Hepatocyte (in vitro differentiated cells): ENCODE results near the gene DENND1A. TPM values are rescaled to one million over a fixed set of nuclear protein-coding genes. Genes with fewer than 3 reads are reported as not detected.

Experiments used
- DNase-seq: peaks from one replicate; pipeline ENCODE4 v3.0.0-alpha.2; 2016; ENCODE audit warnings: low spot score
- H2AFZ ChIP-seq: fragments of 200-600 bp; sonication (generic); 2 replicates; pipeline ENCODE4 v1.6.0; 2016; ENCODE audit warnings: antibody characterized with exemption, mild to moderate bottlenecking
- H3K27ac ChIP-seq: fragments of 200-600 bp; sonication (generic); 2 replicates; pipeline ENCODE4 v1.5.1; 2016; ENCODE audit warnings: mild to moderate bottlenecking
- H3K27me3 ChIP-seq: fragments of 200-600 bp; sonication (generic); 2 replicates; pipeline ENCODE4 v1.6.1; 2016
- H3K36me3 ChIP-seq: fragments of 200-600 bp; sonication (generic); replicated peaks from 2 replicates; pipeline ENCODE4 v1.5.1; 2016; ENCODE audit warnings: low read depth; ENCODE audit not compliant: insufficient read depth
- H3K4me1 ChIP-seq: fragments of 200-600 bp; sonication (generic); 2 replicates; pipeline ENCODE4 v1.5.1; 2016; ENCODE audit warnings: mild to moderate bottlenecking, moderate library complexity; ENCODE audit not compliant: insufficient read depth
- H3K4me2 ChIP-seq: fragments of 200-600 bp; sonication (generic); 2 replicates; pipeline ENCODE4 v1.6.0; 2016
- H3K4me3 ChIP-seq: fragments of 200-600 bp; sonication (generic); 2 replicates; pipeline ENCODE4 v1.5.1; 2016; ENCODE audit warnings: mild to moderate bottlenecking
- H3K79me2 ChIP-seq: fragments of 200-600 bp; sonication (generic); 2 replicates; pipeline ENCODE4 v1.6.0; 2017; ENCODE audit warnings: mild to moderate bottlenecking
- H3K9me2 ChIP-seq: fragments of 200-600 bp; sonication (generic); replicated peaks from 2 replicates; pipeline ENCODE4 v1.6.0; 2017; ENCODE audit warnings: mild to moderate bottlenecking; ENCODE audit not compliant: insufficient read depth
- H3K9me3 ChIP-seq: fragments of 200-600 bp; sonication (generic); 2 replicates; pipeline ENCODE4 v1.5.1; 2016; ENCODE audit warnings: low read depth, mild to moderate bottlenecking
- H4K20me1 ChIP-seq: fragments of 200-600 bp; sonication (generic); 2 replicates; pipeline ENCODE4 v1.6.0; 2016; ENCODE audit warnings: mild to moderate bottlenecking; ENCODE audit not compliant: insufficient read depth, poor library complexity, severe bottlenecking
- EZH2 ChIP-seq: fragments of 200-600 bp; sonication (generic); IDR thresholded peaks from 2 replicates; pipeline ENCODE4 v1.6.1; 2016; ENCODE audit warnings: antibody characterized with exemption, mild to moderate bottlenecking, borderline replicate concordance
- EZH2phosphoT487 ChIP-seq: fragments of 200-600 bp; sonication (generic); IDR thresholded peaks from one replicate; pipeline ENCODE4 v1.6.1; 2018; ENCODE audit warnings: antibody characterized with exemption, mild to moderate bottlenecking, low read depth, moderate library complexity; ENCODE audit not compliant: unreplicated experiment, severe bottlenecking
- whole genome bisulfite sequencing: methylation state at CpG from one replicate; pipeline ENCODE4 v1.1.6; 2016; ENCODE audit warnings: low lambda C conversion rate; ENCODE audit errors: missing lambda C conversion rate; 5-methylcytosine and 5-hydroxymethylcytosine counted together
- polyA plus RNA-seq: library from polyadenylated mRNA; unstranded; fragments of >200 nt; fragmentation: Nextera tagmentation; extraction: Ambion mirVana; gene quantifications from 2 replicates; pipeline ENCODE4 v1.2.1, GENCODE V29; 2016
- total RNA-seq: library from RNA; depleted of rRNA; stranded (reverse); fragments of >200 nt; gene quantifications from 2 replicates; pipeline ENCODE4 v1.2.3, GENCODE V29; 2014
- TF ChIP-seq, protein P1 (sequence below): fragments of 200-600 bp; sonication (generic); IDR thresholded peaks from 2 replicates; pipeline ENCODE4 v1.5.1; 2016; ENCODE audit warnings: antibody characterized with exemption, mild to moderate bottlenecking; ENCODE audit not compliant: poor library complexity

DENND1A gene
- total and polyA plus RNA-seq, 2 experiments from 2014 or later = 24.0 to 28.9 TPM

DNA sequence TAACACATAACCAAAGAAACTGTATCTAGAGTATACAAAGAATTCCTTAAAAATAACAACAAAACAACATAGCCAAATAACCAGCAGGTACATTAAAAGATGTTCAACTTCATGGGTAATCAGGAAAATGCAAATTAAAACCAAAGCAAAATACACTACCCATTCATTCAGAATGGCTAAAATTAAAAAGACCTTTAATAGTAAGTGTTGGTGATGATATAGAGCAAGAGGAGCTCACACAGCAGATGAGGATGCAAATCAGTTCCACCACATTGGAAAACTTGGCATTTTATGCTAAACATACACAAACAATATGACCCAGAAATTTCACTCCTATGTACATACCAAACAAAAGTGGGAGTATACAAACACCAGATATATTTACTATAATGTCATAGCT is 97.8 kb downstream of the DENND1A start:
- peaks cover 3% of the 10 kb centered on the region for H4K20me1 ChIP-seq
- peaks cover 6% of the 10 kb centered on the region for H3K9me3 ChIP-seq
- no peaks in the 10 kb centered on the region for H3K36me3 ChIP-seq
- H3K4me2 ChIP-seq = no peak overlapping the region
- no peak overlapping the region for H3K4me3 ChIP-seq
- no peaks in the 10 kb centered on the region for H3K27me3 ChIP-seq
- no peak for DNase-seq
- H3K79me2 ChIP-seq = peaks cover 21% of the 10 kb centered on the region
- H3K27ac ChIP-seq = no peak overlapping the region
- H3K4me1 ChIP-seq = no peaks in the 10 kb centered on the region
- H2AFZ ChIP-seq = no peak overlapping the region
- TF ChIP-seq, protein P1, sequence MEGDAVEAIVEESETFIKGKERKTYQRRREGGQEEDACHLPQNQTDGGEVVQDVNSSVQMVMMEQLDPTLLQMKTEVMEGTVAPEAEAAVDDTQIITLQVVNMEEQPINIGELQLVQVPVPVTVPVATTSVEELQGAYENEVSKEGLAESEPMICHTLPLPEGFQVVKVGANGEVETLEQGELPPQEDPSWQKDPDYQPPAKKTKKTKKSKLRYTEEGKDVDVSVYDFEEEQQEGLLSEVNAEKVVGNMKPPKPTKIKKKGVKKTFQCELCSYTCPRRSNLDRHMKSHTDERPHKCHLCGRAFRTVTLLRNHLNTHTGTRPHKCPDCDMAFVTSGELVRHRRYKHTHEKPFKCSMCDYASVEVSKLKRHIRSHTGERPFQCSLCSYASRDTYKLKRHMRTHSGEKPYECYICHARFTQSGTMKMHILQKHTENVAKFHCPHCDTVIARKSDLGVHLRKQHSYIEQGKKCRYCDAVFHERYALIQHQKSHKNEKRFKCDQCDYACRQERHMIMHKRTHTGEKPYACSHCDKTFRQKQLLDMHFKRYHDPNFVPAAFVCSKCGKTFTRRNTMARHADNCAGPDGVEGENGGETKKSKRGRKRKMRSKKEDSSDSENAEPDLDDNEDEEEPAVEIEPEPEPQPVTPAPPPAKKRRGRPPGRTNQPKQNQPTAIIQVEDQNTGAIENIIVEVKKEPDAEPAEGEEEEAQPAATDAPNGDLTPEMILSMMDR = no peak
- TF ChIP-seq EZH2 (no peak), EZH2phosphoT487 (no peak)
- no peaks in the 10 kb centered on the region for H3K9me2 ChIP-seq

DNA sequence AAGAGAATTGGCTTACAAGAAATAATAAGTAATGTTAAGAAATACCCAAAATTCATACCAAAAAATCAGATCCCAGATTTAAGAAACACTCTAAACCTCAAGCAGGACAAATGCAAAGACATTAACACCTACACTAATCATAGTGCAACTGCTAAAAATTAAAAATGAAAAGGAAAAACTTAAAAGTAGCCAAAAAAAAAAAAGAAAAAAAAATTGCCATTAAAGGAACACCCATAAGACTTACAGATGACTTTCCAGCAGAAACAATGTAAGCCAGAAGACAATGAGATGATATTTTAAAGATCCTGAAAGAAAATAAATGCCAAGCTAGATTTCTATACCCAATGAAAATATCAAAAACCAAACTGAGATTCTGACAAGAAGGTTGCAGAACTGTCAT is 101.5 kb downstream of the DENND1A start:
- Histone ChIP-seq H3K4me2 (no peak overlapping the region), H3K9me3 (peaks cover 6% of the 10 kb centered on the region), H3K79me2 (peaks cover 10% of the 10 kb centered on the region), H3K4me3 (no peak overlapping the region), H2AFZ (no peak overlapping the region), H4K20me1 (no peaks in the 10 kb centered on the region), H3K9me2 (no peaks in the 10 kb centered on the region), H3K36me3 (no peaks in the 10 kb centered on the region), H3K4me1 (no peaks in the 10 kb centered on the region), H3K27ac (no peak overlapping the region), H3K27me3 (no peaks in the 10 kb centered on the region)
- TF ChIP-seq EZH2 = no peak
- no peak for TF ChIP-seq EZH2phosphoT487
- TF ChIP-seq, protein P1 = no peak
- DNase-seq = no peak

DNA sequence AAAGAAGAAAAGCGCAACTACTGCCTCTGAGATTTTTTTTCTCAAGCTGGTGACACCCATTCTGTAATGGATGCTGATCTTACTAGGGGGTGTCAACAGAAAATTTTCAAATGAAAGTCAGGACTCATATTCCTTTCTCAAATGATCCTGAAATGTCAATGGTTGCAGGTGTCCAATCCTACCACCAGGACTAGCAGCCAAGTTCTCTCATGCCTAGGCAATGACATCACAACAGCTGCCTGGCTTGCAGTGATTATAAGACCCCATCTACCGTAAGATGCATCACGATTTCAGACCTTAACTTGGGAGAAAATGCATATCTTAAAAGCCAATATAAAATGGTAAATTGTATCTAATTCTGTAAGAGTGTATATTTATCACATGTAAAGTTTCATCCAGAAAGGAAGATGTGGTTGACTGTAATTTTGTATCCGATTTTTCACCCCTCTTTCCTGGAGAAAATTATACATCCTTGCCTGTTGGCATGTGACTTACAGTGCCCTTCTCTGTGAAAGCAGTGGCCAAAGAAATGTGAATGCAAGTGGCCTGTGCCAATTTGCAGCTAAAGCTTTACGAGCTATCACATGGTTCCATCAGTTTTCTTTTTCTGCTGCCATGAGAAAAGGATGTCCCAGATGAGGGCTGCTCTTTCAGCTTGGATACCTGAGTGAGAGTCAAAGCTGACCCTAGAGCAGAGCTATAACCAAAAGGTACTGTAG is 104.4 kb downstream of the DENND1A start:
- H4K20me1 ChIP-seq = no peaks in the 10 kb centered on the region
- H3K9me2 ChIP-seq = no peaks in the 10 kb centered on the region
- H3K4me2 ChIP-seq = no peak overlapping the region
- H3K79me2 ChIP-seq = peaks cover 4% of the 10 kb centered on the region
- no peak overlapping the region for H2AFZ ChIP-seq
- no peak overlapping the region for H3K27ac ChIP-seq
- no peak overlapping the region for H3K4me3 ChIP-seq
- H3K9me3 ChIP-seq = peaks cover 6% of the 10 kb centered on the region
- no peaks in the 10 kb centered on the region for H3K36me3 ChIP-seq
- no peaks in the 10 kb centered on the region for H3K27me3 ChIP-seq
- H3K4me1 ChIP-seq = no peaks in the 10 kb centered on the region
- no peak for DNase-seq
- 90% methylated on average over 5 of the region's 5 CpGs for WGBS
- TF ChIP-seq, protein P1 = no peak
- TF ChIP-seq EZH2 (no peak), EZH2phosphoT487 (no peak)
